A549 treated with Mapracorat at 1 μM for 4 hours (cell line): ENCODE results near the gene PAGE1. TPM values are rescaled to one million over a fixed set of nuclear protein-coding genes. Genes with fewer than 3 reads are reported as not detected.

Experiments used
- total RNA-seq: library from RNA; stranded (reverse); fragments of 200-300 nt; extraction: Qiagen RNA extraction; gene quantifications from 5 replicates; pipeline ENCODE4 v1.2.3, GENCODE V29; 2022

PAGE1 gene
- total RNA-seq, result not detected in 5 replicates

GRCh38 chrX:49695276-49696180, at the start of gene PAGE1:
PAGE1 (minus strand) TSS chrX:49695984; CDS start chrX:49694770, 1,214 bp downstream.

Other genes starting within 250 kb of the PAGE1 start
- not detected in 5 replicates for gene GAGE12C, start 163.8 kb downstream of the PAGE1 start, total RNA-seq
- gene GAGE12D, start 154.3 kb downstream of the PAGE1 start, total RNA-seq, result not detected in 5 replicates
- not detected in 5 replicates for gene GAGE12E, start 144.7 kb downstream of the PAGE1 start, total RNA-seq
- not detected in 5 replicates for gene GAGE12F, start 135.1 kb downstream of the PAGE1 start, total RNA-seq
- gene GAGE12G, start 125.6 kb downstream of the PAGE1 start, total RNA-seq, result not detected in 5 replicates
- not detected in 5 replicates for gene GAGE12H, start 116.0 kb downstream of the PAGE1 start, total RNA-seq
- gene GAGE2A, start 106.5 kb downstream of the PAGE1 start, total RNA-seq, result not detected in 5 replicates
- gene GAGE1, start 97.0 kb downstream of the PAGE1 start, total RNA-seq, result not detected in 5 replicates
- not detected in 5 replicates for gene PAGE4, start 133.3 kb upstream of the PAGE1 start, total RNA-seq
- 3.0 to 5.5 TPM (median 4.3 TPM) in 5 replicates for gene USP27X, start 183.5 kb upstream of the PAGE1 start, total RNA-seq
- gene CLCN5, start 226.6 kb upstream of the PAGE1 start, total RNA-seq, result 1.7 to 3.4 TPM (median 2.0 TPM) in 5 replicates